ENCODE data around the gene TNFSF12.

The TNFSF12 gene

GRCh38 chr17:7562208-7562605, 13.3 kb downstream of the TNFSF12 start:
- ChIA-PET POLR2A (ENCODE audit: low non-redundant PET) (no interaction called here), CTCF (interaction anchor here (0.6 to 3.1 kb wide), 5 partner anchors 9 to 177 kb away, joined by 3 to 28 read pairs (median 3); partner anchors contain the start of gene FGF11)
- no peak for TF ChIP-seq CTCF (conservative IDR thresholded peaks at IDR 0.05; ENCODE audit: low read depth)
- no peak for DNase-seq (ENCODE audit: low spot score)
- peak overlapping the region; percentile 95 for H3K27ac ChIP-seq

- POLR2A ChIA-PET (ENCODE audit: low non-redundant PET): no interaction called here
- DNase-seq (ENCODE audit: low spot score): no peak
- CTCF ChIA-PET: interaction anchor here (0.5 kb wide), 1 partner anchor 126 kb away, joined by 3 read pairs; no protein-coding TSS in a partner anchor
- TF ChIP-seq CTCF (conservative IDR thresholded peaks at IDR 0.05; ENCODE audit: low read depth): no peak
- peak overlapping the region; percentile 95 for H3K27ac ChIP-seq
Measured at GRCh38 chr17:7563115-7563869, 14.4 kb downstream of the TNFSF12 start.

- no peak for DNase-seq (ENCODE audit: low spot score)
- CTCF ChIA-PET: interaction anchor here (1.0 kb wide), 1 partner anchor 8 kb away, joined by 3 read pairs; no protein-coding TSS in a partner anchor
- POLR2A ChIA-PET (ENCODE audit: low non-redundant PET): no interaction called here
- TF ChIP-seq CTCF (conservative IDR thresholded peaks at IDR 0.05; ENCODE audit: low read depth): no peak
- no peak overlapping the region for H3K27ac ChIP-seq
Measured at GRCh38 chr17:7569571-7569970, 20.7 kb downstream of the TNFSF12 start.

GRCh38 chr17:7570351-7570750, 21.5 kb downstream of the TNFSF12 start:
- H3K27ac ChIP-seq: peak overlapping the region; percentile 63
- TF ChIP-seq CTCF (conservative IDR thresholded peaks at IDR 0.05; ENCODE audit: low read depth): no peak
- DNase-seq (ENCODE audit: low spot score): no peak
- ChIA-PET POLR2A (ENCODE audit: low non-redundant PET) (no interaction called here), CTCF (interaction anchor here (0.8 to 1.0 kb wide), 2 partner anchors 9 kb away, joined by 3 to 4 read pairs; partner anchors contain the start of gene SENP3)

GRCh38 chr17:7572338-7572587, 23.4 kb downstream of the TNFSF12 start:
- H3K27ac ChIP-seq: peak overlapping the region; percentile 98
- no peak for TF ChIP-seq CTCF (conservative IDR thresholded peaks at IDR 0.05; ENCODE audit: low read depth)
- DNase-seq (ENCODE audit: low spot score): no peak
- CTCF ChIA-PET: interaction anchor here (0.6 to 0.9 kb wide), 2 partner anchors 12 to 51 kb away, joined by 4 to 5 read pairs; no protein-coding TSS in a partner anchor
- POLR2A ChIA-PET (ENCODE audit: low non-redundant PET): interaction anchor here (0.6 to 1.1 kb wide), 2 partner anchors 15 to 87 kb away, joined by 3 to 4 read pairs; no protein-coding TSS in a partner anchor

GRCh38 chr17:7572588-7573323, 23.9 kb downstream of the TNFSF12 start:
- peak overlapping the region; percentile 98 for H3K27ac ChIP-seq
- ChIA-PET POLR2A (ENCODE audit: low non-redundant PET) (interaction anchor here (0.6 to 3.4 kb wide), 4 partner anchors 11 to 87 kb away, joined by 3 to 28 read pairs (median 4); partner anchors contain the start of genes MPDU1 and SOX15), CTCF (interaction anchor here (0.6 kb wide), 2 partner anchors 52 to 115 kb away, joined by 5 read pairs; no protein-coding TSS in a partner anchor)
- peak; percentile 99 for DNase-seq (ENCODE audit: low spot score)
- no peak for TF ChIP-seq CTCF (conservative IDR thresholded peaks at IDR 0.05; ENCODE audit: low read depth)

Data from RWPE1 (cell line).